Parathyroid adenoma (tissue), 2 donors: ENCODE measurements around the gene SYT9.

ENCODE experiments used
- H2AFZ ChIP-seq: fragments of 300-600 bp; sonication (generic); one replicate; pipeline ENCODE4 v1.7.0; 2017; ENCODE audit warnings: antibody characterized with exemption, mild to moderate bottlenecking
- H3K27ac ChIP-seq: fragments of 300-600 bp; sonication (generic); one replicate; pipeline ENCODE4 v1.7.0; 2017
- H3K27me3 ChIP-seq: fragments of 300-600 bp; sonication (generic); one replicate; pipeline ENCODE4 v1.7.0; 2017; ENCODE audit warnings: low read length; ENCODE audit not compliant: control insufficient read depth, insufficient read depth
- H3K36me3 ChIP-seq: fragments of 300-600 bp; sonication (generic); one replicate; pipeline ENCODE4 v1.7.0; 2017; ENCODE audit warnings: low read length; ENCODE audit not compliant: control insufficient read depth, insufficient read depth
- H3K4me1 ChIP-seq: fragments of 300-600 bp; sonication (generic); one replicate; pipeline ENCODE4 v1.7.0; 2017; ENCODE audit warnings: control low read depth
- H3K4me2 ChIP-seq: fragments of 300-600 bp; sonication (generic); one replicate; pipeline ENCODE4 v1.7.0; 2017; ENCODE audit warnings: low read length
- H3K4me3 ChIP-seq: fragments of 300-600 bp; sonication (generic); one replicate; pipeline ENCODE4 v1.7.0; 2017; ENCODE audit warnings: low read depth, low read length
- H3K79me2 ChIP-seq: fragments of 300-600 bp; sonication (generic); one replicate; pipeline ENCODE4 v1.7.0; 2017; ENCODE audit warnings: control low read depth
- H3K9ac ChIP-seq: fragments of 300-600 bp; sonication (generic); one replicate; pipeline ENCODE4 v1.7.0; 2017; ENCODE audit warnings: mild to moderate bottlenecking
- H3K9me3 ChIP-seq: fragments of 300-600 bp; sonication (generic); one replicate; pipeline ENCODE4 v1.7.0; 2017; ENCODE audit warnings: low read length; ENCODE audit not compliant: control insufficient read depth
- CTCF ChIP-seq: fragments of 300-600 bp; sonication (generic); IDR thresholded peaks from one replicate; pipeline ENCODE4 v1.7.0; 2017; ENCODE audit warnings: antibody characterized with exemption, mild to moderate bottlenecking
- donor health status: primary hyperparathyroidism.

SYT9 gene

GRCh38 chr11:7457211-7457610 is 205.5 kb downstream of the SYT9 start:
- no peaks in the 10 kb centered on the region for H3K9me3 ChIP-seq
- TF ChIP-seq CTCF = no peak
- no peaks in the 10 kb centered on the region for H3K4me1 ChIP-seq
- H2AFZ ChIP-seq = no peak overlapping the region
- no peak overlapping the region for H3K4me3 ChIP-seq
- no peak overlapping the region for H3K9ac ChIP-seq
- no peaks in the 10 kb centered on the region for H3K36me3 ChIP-seq
- no peaks in the 10 kb centered on the region for H3K27me3 ChIP-seq
- no peaks in the 10 kb centered on the region for H3K79me2 ChIP-seq
- no peak overlapping the region for H3K27ac ChIP-seq
- H3K4me2 ChIP-seq = no peak overlapping the region

- Histone ChIP-seq H3K4me3 (no peak overlapping the region), H3K9ac (no peak overlapping the region), H3K36me3 (no peaks in the 10 kb centered on the region), H3K27me3 (no peaks in the 10 kb centered on the region), H3K4me2 (no peak overlapping the region), H3K79me2 (no peaks in the 10 kb centered on the region), H2AFZ (no peak overlapping the region), H3K9me3 (no peaks in the 10 kb centered on the region), H3K27ac (no peak overlapping the region), H3K4me1 (no peaks in the 10 kb centered on the region)
- TF ChIP-seq CTCF = no peak
These were observed 211.0 kb downstream of the SYT9 start for GRCh38 chr11:7462706-7463105.

GRCh38 chr11:7467652-7468051 is 215.9 kb downstream of the SYT9 start:
- H3K36me3 ChIP-seq = no peaks in the 10 kb centered on the region
- no peak overlapping the region for H3K4me3 ChIP-seq
- H3K4me2 ChIP-seq = no peak overlapping the region
- H3K79me2 ChIP-seq = no peaks in the 10 kb centered on the region
- no peak overlapping the region for H3K9ac ChIP-seq
- H3K9me3 ChIP-seq = no peaks in the 10 kb centered on the region
- no peaks in the 10 kb centered on the region for H3K4me1 ChIP-seq
- H3K27ac ChIP-seq = no peak overlapping the region
- H3K27me3 ChIP-seq = no peaks in the 10 kb centered on the region
- no peak overlapping the region for H2AFZ ChIP-seq
- no peak for TF ChIP-seq CTCF

GRCh38 chr11:7469351-7469865 is 217.7 kb downstream of the SYT9 start:
- no peak overlapping the region for H2AFZ ChIP-seq
- H3K27ac ChIP-seq = no peak overlapping the region
- no peaks in the 10 kb centered on the region for H3K4me1 ChIP-seq
- TF ChIP-seq CTCF = no peak
- no peaks in the 10 kb centered on the region for H3K79me2 ChIP-seq
- no peaks in the 10 kb centered on the region for H3K27me3 ChIP-seq
- H3K36me3 ChIP-seq = no peaks in the 10 kb centered on the region
- H3K9ac ChIP-seq = no peak overlapping the region
- no peaks in the 10 kb centered on the region for H3K9me3 ChIP-seq
- no peak overlapping the region for H3K4me3 ChIP-seq
- no peak overlapping the region for H3K4me2 ChIP-seq

- Histone ChIP-seq H3K4me2 (no peak overlapping the region), H3K4me1 (no peaks in the 10 kb centered on the region), H3K9ac (no peak overlapping the region), H3K27me3 (no peaks in the 10 kb centered on the region), H3K4me3 (no peak overlapping the region), H3K79me2 (no peaks in the 10 kb centered on the region), H3K36me3 (no peaks in the 10 kb centered on the region), H3K9me3 (no peaks in the 10 kb centered on the region), H3K27ac (no peak overlapping the region), H2AFZ (no peak overlapping the region)
- no peak for TF ChIP-seq CTCF
These were observed 219.4 kb downstream of the SYT9 start for GRCh38 chr11:7471071-7471470.
